Thoracic aorta (tissue), 2 donors: ENCODE data around the gene RIBC2. TPM values are rescaled to one million over a fixed set of nuclear protein-coding genes. Genes with fewer than 3 reads are reported as not detected.
"Not testable (repeated sequence)": the region's sequence is repeated elsewhere in the genome, so short reads cannot be mapped to it uniquely, and the experiment has no call there.

ENCODE experiments used
- ATAC-seq: fragments of 150-250 bp; one replicate; pipeline ENCODE4 v1.8.0; 2017; ENCODE audit warnings: low read depth; ENCODE audit not compliant: insufficient number of reproducible peaks, low FRiP score
- DNase-seq: peaks from one replicate; pipeline ENCODE4 v3.0.0-alpha.2; 2020; ENCODE audit warnings: low spot score
- H3K27ac ChIP-seq, 2 donors: fragments of 200-600 bp; sonication (generic); 1 replicate in 1 of 2; 2 replicates in 1 of 2; pipeline ENCODE4 v1.5.1; 2016; ENCODE audit warnings: mild to moderate bottlenecking in 2 of 2, moderate library complexity in 2 of 2
- H3K27me3 ChIP-seq: fragments of 200-600 bp; sonication (generic); replicated peaks from 2 replicates; pipeline ENCODE4 v1.6.0; 2016; ENCODE audit warnings: mild to moderate bottlenecking; ENCODE audit not compliant: insufficient read depth
- H3K36me3 ChIP-seq: fragments of 200-600 bp; sonication (generic); one replicate; pipeline ENCODE4 v1.5.1; 2016
- H3K4me1 ChIP-seq, 2 donors: fragments of 200-600 bp; sonication (generic); 1 replicate in 1 of 2; 2 replicates in 1 of 2; pipeline versions ENCODE4 v1.5.1 to v1.6.0; 2016; ENCODE audit warnings: low read depth in 2 of 2, mild to moderate bottlenecking in 1 of 2; ENCODE audit not compliant: control insufficient read depth in 1 of 2
- H3K4me3 ChIP-seq: fragments of 200-600 bp; sonication (generic); 2 replicates; pipeline ENCODE4 v1.5.1; 2016; ENCODE audit warnings: mild to moderate bottlenecking
- H3K9me3 ChIP-seq: fragments of 200-600 bp; sonication (generic); 2 replicates; pipeline ENCODE4 v1.5.1; 2016
- total RNA-seq, 2 donors: library from RNA; depleted of rRNA; stranded (reverse); fragments of >200 nt; gene quantifications; one replicate each; pipeline versions ENCODE4 v1.1.0 to v1.2.3, GENCODE V29; 2016
- TF ChIP-seq, protein P1 (sequence below): fragments of 200-600 bp; sonication (generic); IDR thresholded peaks from one replicate; pipeline ENCODE4 v1.5.1; 2019; ENCODE audit warnings: antibody characterized with exemption

Gene RIBC2, protein sequence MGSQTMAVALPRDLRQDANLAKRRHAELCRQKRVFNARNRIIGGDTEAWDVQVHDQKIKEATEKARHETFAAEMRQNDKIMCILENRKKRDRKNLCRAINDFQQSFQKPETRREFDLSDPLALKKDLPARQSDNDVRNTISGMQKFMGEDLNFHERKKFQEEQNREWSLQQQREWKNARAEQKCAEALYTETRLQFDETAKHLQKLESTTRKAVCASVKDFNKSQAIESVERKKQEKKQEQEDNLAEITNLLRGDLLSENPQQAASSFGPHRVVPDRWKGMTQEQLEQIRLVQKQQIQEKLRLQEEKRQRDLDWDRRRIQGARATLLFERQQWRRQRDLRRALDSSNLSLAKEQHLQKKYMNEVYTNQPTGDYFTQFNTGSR
- 1 to 10 TPM in 1 of 2 donors, not detected in 1; 5.1 TPM for total RNA-seq

GRCh38 chr22:45413368-45414211 is at the start of gene RIBC2, which contains the start of gene SMC1B:
RIBC2 (plus strand) TSS chr22:45413693; CDS start chr22:45413887, 194 bp downstream.
SMC1B (minus strand) TSS chr22:45413599; CDS start chr22:45413567, 32 bp downstream.
- no peaks in the 10 kb centered on the region for H3K27me3 ChIP-seq
- peak within 1 kb of the TSS; percentile 65 for H3K4me3 ChIP-seq
- TF ChIP-seq, protein P1, sequence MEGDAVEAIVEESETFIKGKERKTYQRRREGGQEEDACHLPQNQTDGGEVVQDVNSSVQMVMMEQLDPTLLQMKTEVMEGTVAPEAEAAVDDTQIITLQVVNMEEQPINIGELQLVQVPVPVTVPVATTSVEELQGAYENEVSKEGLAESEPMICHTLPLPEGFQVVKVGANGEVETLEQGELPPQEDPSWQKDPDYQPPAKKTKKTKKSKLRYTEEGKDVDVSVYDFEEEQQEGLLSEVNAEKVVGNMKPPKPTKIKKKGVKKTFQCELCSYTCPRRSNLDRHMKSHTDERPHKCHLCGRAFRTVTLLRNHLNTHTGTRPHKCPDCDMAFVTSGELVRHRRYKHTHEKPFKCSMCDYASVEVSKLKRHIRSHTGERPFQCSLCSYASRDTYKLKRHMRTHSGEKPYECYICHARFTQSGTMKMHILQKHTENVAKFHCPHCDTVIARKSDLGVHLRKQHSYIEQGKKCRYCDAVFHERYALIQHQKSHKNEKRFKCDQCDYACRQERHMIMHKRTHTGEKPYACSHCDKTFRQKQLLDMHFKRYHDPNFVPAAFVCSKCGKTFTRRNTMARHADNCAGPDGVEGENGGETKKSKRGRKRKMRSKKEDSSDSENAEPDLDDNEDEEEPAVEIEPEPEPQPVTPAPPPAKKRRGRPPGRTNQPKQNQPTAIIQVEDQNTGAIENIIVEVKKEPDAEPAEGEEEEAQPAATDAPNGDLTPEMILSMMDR, result no peak
- no peaks in the 10 kb centered on the region for H3K9me3 ChIP-seq
- H3K4me1 ChIP-seq, result peaks cover 3 to 10% of the 10 kb centered on the region in 2 donors
- H3K27ac ChIP-seq, result no peak within 1 kb of the TSS
- H3K36me3 ChIP-seq, result no peaks in the 10 kb centered on the region
- ATAC-seq (no peak), DNase-seq (no peak)

GRCh38 chr22:45366713-45367112 is 46.8 kb upstream of the RIBC2 start:
- Histone ChIP-seq H3K9me3 (peaks cover 4% of the 10 kb centered on the region), H3K4me1 (no peaks in the 10 kb centered on the region), H3K36me3 (no peaks in the 10 kb centered on the region), H3K27ac (no peak overlapping the region), H3K4me3 (no peak overlapping the region), H3K27me3 (no peaks in the 10 kb centered on the region)
- TF ChIP-seq, protein P1, result no peak
- DNase-seq (no peak), ATAC-seq (no peak)

- not testable (repeated sequence) for ATAC-seq, DNase-seq, H3K27me3 ChIP-seq, H3K9me3 ChIP-seq, H3K27ac ChIP-seq, H3K36me3 ChIP-seq, H3K4me1 ChIP-seq, H3K4me3 ChIP-seq
Observed at GRCh38 chr22:45373592-45373991, 39.9 kb upstream of the RIBC2 start.

DNA sequence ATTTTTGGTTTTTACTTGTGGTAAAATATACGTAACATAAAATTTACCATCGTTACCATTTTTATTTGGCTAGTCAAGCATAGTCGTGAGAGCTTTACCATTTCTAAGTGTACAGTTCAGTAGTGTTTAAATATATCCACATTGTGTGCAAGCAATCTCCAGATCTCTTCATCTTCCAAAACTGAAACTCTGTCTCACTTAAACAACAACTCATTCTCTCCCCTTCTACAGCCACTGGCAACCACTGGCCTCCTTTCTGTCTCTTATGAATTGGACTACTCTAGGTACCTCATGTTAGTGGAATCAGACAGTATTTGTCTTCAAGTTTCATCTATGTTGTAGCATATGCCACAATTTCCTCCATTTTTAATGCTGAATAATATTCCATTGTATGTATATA is 37.5 kb upstream of the RIBC2 start:
- Histone ChIP-seq H3K4me3 (no peak overlapping the region), H3K27ac (no peak overlapping the region), H3K4me1 (no peaks in the 10 kb centered on the region), H3K27me3 (no peaks in the 10 kb centered on the region), H3K9me3 (no peaks in the 10 kb centered on the region), H3K36me3 (no peaks in the 10 kb centered on the region)
- TF ChIP-seq, protein P1, result no peak
- DNase-seq (no peak), ATAC-seq (no peak)

GRCh38 chr22:45376703-45377102 is 36.8 kb upstream of the RIBC2 start:
- DNase-seq (no peak), ATAC-seq (no peak)
- no peaks in the 10 kb centered on the region for H3K36me3 ChIP-seq
- H3K4me1 ChIP-seq, result no peaks in the 10 kb centered on the region
- H3K4me3 ChIP-seq, result no peak overlapping the region
- no peak overlapping the region for H3K27ac ChIP-seq
- H3K27me3 ChIP-seq, result no peaks in the 10 kb centered on the region
- TF ChIP-seq, protein P1, result no peak
- H3K9me3 ChIP-seq, result no peaks in the 10 kb centered on the region
